SU-DHL-6 (cell line): ENCODE measurements around the gene FANCC.

Experiments used
- EZH2phosphoT487 ChIP-seq: fragments of 200-600 bp; sonication (generic), shearing (Covaris generic); conservative IDR thresholded peaks from 2 replicates; pipeline ENCODE4 v1.6.1; 2018; ENCODE audit warnings: mild to moderate bottlenecking, antibody characterized with exemption, low read length, moderate library complexity, mixed read lengths
- TF ChIP-seq, protein P1 (sequence below): fragments of 200-600 bp; sonication (generic); IDR thresholded peaks from one replicate; pipeline ENCODE4 v1.5.1; 2017; ENCODE audit warnings: antibody characterized with exemption, mild to moderate bottlenecking, low read length, moderate library complexity; ENCODE audit not compliant: insufficient read depth, poor library complexity, severe bottlenecking

DNA sequence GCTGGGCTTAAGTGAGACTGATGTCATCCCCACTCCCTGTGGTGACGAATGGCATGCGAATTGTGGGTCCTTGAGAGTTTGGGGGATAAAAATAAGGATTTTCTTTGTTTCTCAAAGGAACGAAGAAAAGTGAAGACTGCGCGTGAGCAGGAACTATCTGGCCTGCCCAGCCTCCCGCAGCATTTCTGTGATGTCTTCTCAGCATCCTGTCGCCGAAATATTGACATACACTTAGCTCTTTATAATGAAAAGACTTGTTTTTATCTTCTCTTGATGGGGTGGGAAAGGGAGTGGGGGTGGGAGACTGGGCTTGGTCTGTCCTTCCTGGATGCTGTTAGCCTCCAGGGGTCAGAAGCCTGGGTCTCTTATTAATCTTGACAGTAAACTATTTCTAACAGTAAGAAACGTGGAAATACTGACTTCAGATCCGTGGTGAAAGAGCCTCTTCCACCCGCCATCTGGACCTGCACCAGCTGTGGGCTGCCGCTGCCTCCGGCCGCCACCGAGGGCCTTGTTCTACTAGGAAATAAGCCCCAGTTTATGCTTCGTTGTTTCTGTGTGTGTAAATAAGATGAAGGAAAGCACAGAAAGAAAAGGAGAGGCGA is 239.6 kb downstream of the FANCC start:
- TF ChIP-seq, protein P1, sequence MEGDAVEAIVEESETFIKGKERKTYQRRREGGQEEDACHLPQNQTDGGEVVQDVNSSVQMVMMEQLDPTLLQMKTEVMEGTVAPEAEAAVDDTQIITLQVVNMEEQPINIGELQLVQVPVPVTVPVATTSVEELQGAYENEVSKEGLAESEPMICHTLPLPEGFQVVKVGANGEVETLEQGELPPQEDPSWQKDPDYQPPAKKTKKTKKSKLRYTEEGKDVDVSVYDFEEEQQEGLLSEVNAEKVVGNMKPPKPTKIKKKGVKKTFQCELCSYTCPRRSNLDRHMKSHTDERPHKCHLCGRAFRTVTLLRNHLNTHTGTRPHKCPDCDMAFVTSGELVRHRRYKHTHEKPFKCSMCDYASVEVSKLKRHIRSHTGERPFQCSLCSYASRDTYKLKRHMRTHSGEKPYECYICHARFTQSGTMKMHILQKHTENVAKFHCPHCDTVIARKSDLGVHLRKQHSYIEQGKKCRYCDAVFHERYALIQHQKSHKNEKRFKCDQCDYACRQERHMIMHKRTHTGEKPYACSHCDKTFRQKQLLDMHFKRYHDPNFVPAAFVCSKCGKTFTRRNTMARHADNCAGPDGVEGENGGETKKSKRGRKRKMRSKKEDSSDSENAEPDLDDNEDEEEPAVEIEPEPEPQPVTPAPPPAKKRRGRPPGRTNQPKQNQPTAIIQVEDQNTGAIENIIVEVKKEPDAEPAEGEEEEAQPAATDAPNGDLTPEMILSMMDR: no peak
- TF ChIP-seq EZH2phosphoT487: no peak
